Measurements from ENCODE around the gene CORO1C. TPM values are rescaled to one million over a fixed set of nuclear protein-coding genes. Genes with fewer than 3 reads are reported as not detected.

Gene CORO1C
- total RNA-seq, 1 experiment from 2014 or later, result 139 TPM

DNA sequence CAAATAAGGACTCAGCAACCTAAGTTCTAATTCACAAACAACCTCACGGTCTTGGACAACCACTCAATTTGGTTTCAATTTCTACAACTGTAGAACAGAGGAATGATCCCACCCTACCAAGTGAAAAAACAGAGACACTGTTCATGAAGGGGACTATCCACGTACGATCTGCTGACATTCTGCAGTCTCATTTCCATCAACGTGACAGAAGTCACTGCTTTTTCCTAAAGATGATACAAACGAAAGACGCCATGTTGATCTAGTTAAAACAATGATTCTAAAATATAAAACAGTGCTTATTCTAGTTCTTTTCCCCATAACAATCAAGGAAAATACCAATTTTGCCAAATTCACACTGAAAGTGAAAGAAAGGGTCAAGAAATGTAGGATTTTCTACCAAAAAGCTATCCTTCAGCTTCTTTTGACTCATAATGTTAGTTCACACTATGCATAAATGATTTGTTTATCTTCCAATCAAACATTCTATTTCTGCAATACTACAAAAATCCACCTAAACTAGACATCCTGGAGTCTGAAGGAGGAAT lies 38.1 kb downstream of the CORO1C start:
- Histone ChIP-seq H4K20me1 (ENCODE audit: insufficient read depth) (no peaks in the 10 kb centered on the region), H3K4me2 (no peak overlapping the region), H3F3A (ENCODE audit: insufficient read depth, low read depth) (peaks cover 42% of the 10 kb centered on the region), H3K9me3 (ENCODE audit: insufficient read depth, low read depth) (no peaks in the 10 kb centered on the region), H3K27ac (peak overlapping the region; percentile 18; the same call in 1 of the 2 replicates), H3K4me1 (replicated peaks; ENCODE audit: insufficient read depth) (peaks cover 55% of the 10 kb centered on the region), H3K79me2 (ENCODE audit: low read depth) (peaks cover 64% of the 10 kb centered on the region), H3K9me2 (ENCODE audit: insufficient read depth) (no peaks in the 10 kb centered on the region), H3K36me3 (ENCODE audit: low read depth) (peaks cover 11% of the 10 kb centered on the region), H2AFZ (no peak overlapping the region), H3K4me3 (no peak overlapping the region), H3K27me3 (ENCODE audit: insufficient read depth, low read depth) (no peaks in the 10 kb centered on the region)
- DNase-seq, result no peak
- intact Hi-C loops (cut with micrococcal nuclease; ENCODE audit: unreplicated experiment), result no loop called here
- POLR2A ChIA-PET (ENCODE audit: unreplicated experiment), result no interaction called here
- CTCF ChIA-PET, result no interaction called here
- TF ChIP-seq, protein P1, sequence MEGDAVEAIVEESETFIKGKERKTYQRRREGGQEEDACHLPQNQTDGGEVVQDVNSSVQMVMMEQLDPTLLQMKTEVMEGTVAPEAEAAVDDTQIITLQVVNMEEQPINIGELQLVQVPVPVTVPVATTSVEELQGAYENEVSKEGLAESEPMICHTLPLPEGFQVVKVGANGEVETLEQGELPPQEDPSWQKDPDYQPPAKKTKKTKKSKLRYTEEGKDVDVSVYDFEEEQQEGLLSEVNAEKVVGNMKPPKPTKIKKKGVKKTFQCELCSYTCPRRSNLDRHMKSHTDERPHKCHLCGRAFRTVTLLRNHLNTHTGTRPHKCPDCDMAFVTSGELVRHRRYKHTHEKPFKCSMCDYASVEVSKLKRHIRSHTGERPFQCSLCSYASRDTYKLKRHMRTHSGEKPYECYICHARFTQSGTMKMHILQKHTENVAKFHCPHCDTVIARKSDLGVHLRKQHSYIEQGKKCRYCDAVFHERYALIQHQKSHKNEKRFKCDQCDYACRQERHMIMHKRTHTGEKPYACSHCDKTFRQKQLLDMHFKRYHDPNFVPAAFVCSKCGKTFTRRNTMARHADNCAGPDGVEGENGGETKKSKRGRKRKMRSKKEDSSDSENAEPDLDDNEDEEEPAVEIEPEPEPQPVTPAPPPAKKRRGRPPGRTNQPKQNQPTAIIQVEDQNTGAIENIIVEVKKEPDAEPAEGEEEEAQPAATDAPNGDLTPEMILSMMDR (conservative IDR thresholded peaks at IDR 0.05), result no peak
- no peak for TF ChIP-seq EZH2 (IDR thresholded peaks at IDR 0.05; ENCODE audit: low read depth)
- BruUV-seq (replicated peaks), result no TSS peak

- H3F3A ChIP-seq (ENCODE audit: insufficient read depth, low read depth), result peaks cover 41% of the 10 kb centered on the region
- H3K4me1 ChIP-seq (replicated peaks; ENCODE audit: insufficient read depth), result peaks cover 54% of the 10 kb centered on the region
- H3K4me2 ChIP-seq, result peak overlapping the region; percentile 76
- peak overlapping the region; percentile 54 for H3K27ac ChIP-seq
- no peaks in the 10 kb centered on the region for H4K20me1 ChIP-seq (ENCODE audit: insufficient read depth)
- no peaks in the 10 kb centered on the region for H3K27me3 ChIP-seq (ENCODE audit: insufficient read depth, low read depth)
- TSS peak; percentile 91 for BruUV-seq (replicated peaks)
- CTCF ChIA-PET, result interaction anchor here (0.5 kb wide), 1 partner anchor 38 kb away, joined by 3 read pairs; no protein-coding TSS in a partner anchor
- TF ChIP-seq EZH2 (IDR thresholded peaks at IDR 0.05; ENCODE audit: low read depth), result no peak
- TF ChIP-seq, protein P1 (conservative IDR thresholded peaks at IDR 0.05), result no peak
- DNase-seq, result peak in 1 of 2 experiments; percentile 4
- no peaks in the 10 kb centered on the region for H3K9me3 ChIP-seq (ENCODE audit: insufficient read depth, low read depth)
- no peak overlapping the region for H2AFZ ChIP-seq
- H3K4me3 ChIP-seq, result no peak overlapping the region
- H3K9me2 ChIP-seq (ENCODE audit: insufficient read depth), result no peaks in the 10 kb centered on the region
- peaks cover 11% of the 10 kb centered on the region for H3K36me3 ChIP-seq (ENCODE audit: low read depth)
- POLR2A ChIA-PET (ENCODE audit: unreplicated experiment), result interaction anchor here (0.5 to 1.2 kb wide), 6 partner anchors 30 to 141 kb away, joined by 3 to 8 read pairs (median 4); no protein-coding TSS in a partner anchor
- intact Hi-C loops (cut with micrococcal nuclease; ENCODE audit: unreplicated experiment), result loop anchor here (1.0 to 2.0 kb wide), 3 partner anchors 29 to 162 kb away; no protein-coding TSS in a partner anchor
- H3K79me2 ChIP-seq (ENCODE audit: low read depth), result peaks cover 71% of the 10 kb centered on the region
These were observed 39.1 kb downstream of the CORO1C start for GRCh38 chr12:108691998-108692808.

DNA sequence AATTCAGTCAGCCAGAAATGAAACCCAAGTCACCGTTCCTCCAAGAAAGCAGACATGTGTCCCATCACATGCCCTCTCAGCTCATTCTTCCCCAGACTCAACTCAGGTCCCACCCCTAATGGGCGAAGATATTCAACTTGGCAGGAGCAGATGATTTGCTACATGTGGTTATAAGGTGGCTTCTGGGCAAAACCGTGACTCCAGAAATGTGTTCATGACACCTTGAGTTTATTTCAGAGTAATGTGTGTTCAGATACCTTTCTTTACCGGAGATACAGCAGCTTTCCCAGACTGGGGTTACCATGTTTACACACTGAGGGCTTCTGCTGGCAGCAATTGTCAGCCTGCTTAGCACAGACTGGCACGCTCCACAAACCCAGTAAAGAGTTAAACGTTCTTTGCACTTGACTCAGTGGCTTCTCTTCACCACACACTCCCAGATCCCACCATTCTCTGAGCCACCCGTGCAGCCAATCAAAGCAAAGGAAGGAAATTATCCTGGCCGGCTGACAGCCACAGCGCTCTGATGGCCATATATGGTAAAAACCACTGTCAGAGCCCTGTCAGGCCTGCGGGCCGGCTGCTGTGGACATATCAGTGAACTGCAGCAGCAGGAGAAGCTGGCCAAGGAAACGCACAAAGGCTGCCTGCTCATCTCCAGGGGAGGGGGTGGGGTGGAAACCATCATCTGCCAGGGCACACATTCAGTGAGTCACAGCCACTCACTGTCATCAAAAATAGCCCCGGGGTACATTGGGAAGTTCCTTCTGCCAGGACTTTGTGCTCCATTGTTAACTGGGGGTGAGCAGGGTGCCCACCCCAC lies 39.9 kb downstream of the CORO1C start:
- intact Hi-C loops (cut with micrococcal nuclease; ENCODE audit: unreplicated experiment), result loop anchor here (1.0 to 2.0 kb wide), 3 partner anchors 29 to 163 kb away; no protein-coding TSS in a partner anchor
- H2AFZ ChIP-seq, result 0 out of 2 replicates have a peak overlapping the region, but pooled peaks have one; percentile 25
- ChIA-PET CTCF (interaction anchor here (0.5 to 0.6 kb wide), 2 partner anchors 39 to 117 kb away, joined by 3 to 11 read pairs; no protein-coding TSS in a partner anchor), POLR2A (ENCODE audit: unreplicated experiment) (interaction anchor here (0.5 to 1.2 kb wide), 7 partner anchors 30 to 142 kb away, joined by 3 to 23 read pairs (median 5); no protein-coding TSS in a partner anchor)
- H3F3A ChIP-seq (ENCODE audit: insufficient read depth, low read depth), result peaks cover 41% of the 10 kb centered on the region
- H3K27me3 ChIP-seq (ENCODE audit: insufficient read depth, low read depth), result no peaks in the 10 kb centered on the region
- peak overlapping the region; percentile 36; the same call in 1 of the 2 replicates for H3K4me3 ChIP-seq
- peaks cover 47% of the 10 kb centered on the region for H3K4me1 ChIP-seq (replicated peaks; ENCODE audit: insufficient read depth)
- peaks cover 11% of the 10 kb centered on the region for H3K36me3 ChIP-seq (ENCODE audit: low read depth)
- no peaks in the 10 kb centered on the region for H4K20me1 ChIP-seq (ENCODE audit: insufficient read depth)
- no peaks in the 10 kb centered on the region for H3K9me2 ChIP-seq (ENCODE audit: insufficient read depth)
- peak; percentile 89 to 97 for DNase-seq
- TSS peak; percentile 75 for BruUV-seq (replicated peaks)
- TF ChIP-seq, protein P1 (conservative IDR thresholded peaks at IDR 0.05), result peak; percentile 44; the same call in 1 of the 2 replicates
- TF ChIP-seq EZH2 (IDR thresholded peaks at IDR 0.05; ENCODE audit: low read depth), result no peak
- H3K4me2 ChIP-seq, result peak overlapping the region; percentile 76
- H3K79me2 ChIP-seq (ENCODE audit: low read depth), result peaks cover 79% of the 10 kb centered on the region
- no peaks in the 10 kb centered on the region for H3K9me3 ChIP-seq (ENCODE audit: insufficient read depth, low read depth)
- H3K27ac ChIP-seq, result peak overlapping the region; percentile 84

Data from PC-9 (cell line).